Ishikawa (cell line): ENCODE data around the gene PIANP.

ENCODE experiments used
- CEBPB ChIP-seq: IDR thresholded peaks from 2 replicates; pipeline ENCODE4 v1.6.1; 2012
- EGR1 ChIP-seq: IDR thresholded peaks from 2 replicates; pipeline ENCODE4 v1.6.1; 2012
- EP300 ChIP-seq: IDR thresholded peaks from 2 replicates; pipeline ENCODE4 v1.6.1; 2012; ENCODE audit warnings: borderline replicate concordance
- FOXM1 ChIP-seq: IDR thresholded peaks from 2 replicates; pipeline ENCODE4 v1.6.1; 2012; ENCODE audit warnings: low read depth, borderline replicate concordance
- MAX ChIP-seq: IDR thresholded peaks from 2 replicates; pipeline ENCODE4 v1.6.1; 2012
- RAD21 ChIP-seq: IDR thresholded peaks from 2 replicates; pipeline ENCODE4 v1.6.1; 2012; ENCODE audit warnings: low read depth
- TAF1 ChIP-seq: IDR thresholded peaks from 2 replicates; pipeline ENCODE4 v1.6.1; 2012; ENCODE audit warnings: low read depth, mild to moderate bottlenecking
- TCF12 ChIP-seq: IDR thresholded peaks from 2 replicates; pipeline ENCODE4 v1.6.1; 2012; ENCODE audit warnings: low read depth
- YY1 ChIP-seq: IDR thresholded peaks from 2 replicates; pipeline ENCODE4 v1.6.1; 2012; ENCODE audit warnings: low read depth
- ZBTB7A ChIP-seq: IDR thresholded peaks from 2 replicates; pipeline ENCODE4 v1.6.1; 2012; ENCODE audit warnings: low read depth

DNA sequence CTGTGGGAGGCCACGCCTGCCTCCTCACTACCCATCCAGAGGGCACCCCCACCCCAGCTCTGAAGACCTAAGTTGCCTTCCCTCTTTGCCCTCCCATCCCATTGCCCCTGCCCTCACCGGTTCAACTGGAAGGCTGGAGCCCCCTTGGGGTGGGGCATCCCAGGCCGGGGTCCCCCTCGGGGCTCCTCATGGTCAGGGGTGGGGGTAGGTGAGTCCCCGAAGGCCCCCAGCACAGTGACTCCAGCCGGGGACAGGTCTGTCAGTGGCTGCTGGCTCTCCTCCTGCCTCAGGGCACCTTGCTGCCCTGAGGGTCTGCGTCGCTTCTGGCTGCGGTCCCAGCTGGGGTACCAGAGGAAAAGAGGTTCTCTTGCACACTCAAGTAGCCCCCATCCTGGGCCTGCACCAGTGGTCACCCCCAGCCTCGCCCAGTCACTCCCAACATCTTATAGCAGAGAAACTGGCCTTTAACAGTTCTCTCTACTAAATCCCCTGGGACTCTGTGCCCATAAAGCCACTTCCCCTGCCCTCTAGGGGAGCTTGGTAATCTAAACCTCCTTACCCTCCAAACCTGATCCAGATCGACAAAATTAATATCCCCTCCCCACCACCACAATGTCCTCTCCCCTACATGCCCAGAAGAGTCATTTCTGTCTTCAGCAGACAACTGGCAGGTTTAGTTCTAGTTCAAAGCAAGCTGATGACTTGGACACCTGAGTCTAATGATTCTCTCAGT, 5.1 kb downstream of the PIANP start:
- TF ChIP-seq TAF1 (no peak), RAD21 (no peak), YY1 (no peak), CEBPB (no peak), EGR1 (no peak), TCF12 (no peak), FOXM1 (no peak), EP300 (no peak), ZBTB7A (no peak), MAX (no peak)
